ENCODE measurements around the gene UPK1A. TPM values are rescaled to one million over a fixed set of nuclear protein-coding genes. Genes with fewer than 3 reads are reported as not detected.
"Not testable (repeated sequence)": the region's sequence is repeated elsewhere in the genome, so short reads cannot be mapped to it uniquely, and the experiment has no call there.

Gene UPK1A
- polyA plus RNA-seq, 4 donors, result 1.6 to 48.7 (median 31.6) TPM

GRCh38 chr19:35715981-35716800 lies 49.9 kb downstream of the UPK1A start:
- DNase-seq (ENCODE audit: low read depth in 4 of 4, low spot score in 3 of 4), result peak in 1 of 4 donors; percentile 23

DNA sequence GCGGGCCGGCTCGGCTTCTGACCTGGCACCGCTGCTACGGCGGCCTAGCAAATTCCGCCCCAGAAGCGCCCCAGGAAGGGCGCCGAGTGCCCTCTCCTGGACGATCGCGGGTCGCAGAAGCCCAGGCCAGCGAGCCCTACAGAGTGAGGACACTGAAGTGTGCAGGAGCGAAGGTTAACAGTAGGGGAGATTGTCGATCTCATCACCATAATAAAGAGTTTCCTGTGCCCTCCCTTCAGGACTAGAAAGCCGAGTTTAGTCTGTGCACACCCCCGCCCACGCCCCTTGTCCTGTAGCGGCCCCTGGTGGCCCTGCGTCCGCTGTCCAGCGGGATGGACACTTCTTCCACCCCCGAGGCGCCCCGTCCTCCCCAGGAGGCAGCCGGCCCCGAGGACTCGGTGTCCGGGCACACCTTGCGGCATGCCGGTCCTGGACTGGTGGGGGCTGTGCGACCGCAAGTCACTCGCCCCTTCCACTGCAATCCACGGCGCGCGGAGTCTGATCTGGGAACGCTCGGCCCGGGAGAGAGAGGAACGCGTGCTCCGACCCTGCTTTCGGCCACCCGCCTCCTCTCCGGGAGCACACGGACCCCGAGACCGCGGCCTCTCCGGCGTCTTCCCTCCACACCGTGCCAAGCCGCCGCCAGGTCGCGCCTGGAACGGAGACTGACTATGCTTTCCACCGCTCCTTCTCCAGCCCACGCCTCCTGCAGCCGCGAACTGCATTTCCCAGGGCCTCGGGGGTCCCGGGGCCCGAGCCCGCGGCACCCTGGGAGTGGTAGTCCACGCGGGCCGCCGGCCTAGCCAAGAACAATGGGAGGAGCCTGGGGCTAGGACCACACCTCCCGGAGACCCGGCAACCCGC lies 50.7 kb downstream of the UPK1A start:
- DNase-seq (ENCODE audit: low read depth in 4 of 4, low spot score in 3 of 4), result peak; percentile 87 to 93 (median 91)

GRCh38 chr19:35717665-35718344 lies 51.5 kb downstream of the UPK1A start, which contains the start of gene KMT2B:
Gene KMT2B, plus strand, starts transcription at chr19:35718003. Its CDS starts 16 bp downstream, at chr19:35718019.
- no peak for DNase-seq (ENCODE audit: low read depth in 4 of 4, low spot score in 3 of 4)

DNA sequence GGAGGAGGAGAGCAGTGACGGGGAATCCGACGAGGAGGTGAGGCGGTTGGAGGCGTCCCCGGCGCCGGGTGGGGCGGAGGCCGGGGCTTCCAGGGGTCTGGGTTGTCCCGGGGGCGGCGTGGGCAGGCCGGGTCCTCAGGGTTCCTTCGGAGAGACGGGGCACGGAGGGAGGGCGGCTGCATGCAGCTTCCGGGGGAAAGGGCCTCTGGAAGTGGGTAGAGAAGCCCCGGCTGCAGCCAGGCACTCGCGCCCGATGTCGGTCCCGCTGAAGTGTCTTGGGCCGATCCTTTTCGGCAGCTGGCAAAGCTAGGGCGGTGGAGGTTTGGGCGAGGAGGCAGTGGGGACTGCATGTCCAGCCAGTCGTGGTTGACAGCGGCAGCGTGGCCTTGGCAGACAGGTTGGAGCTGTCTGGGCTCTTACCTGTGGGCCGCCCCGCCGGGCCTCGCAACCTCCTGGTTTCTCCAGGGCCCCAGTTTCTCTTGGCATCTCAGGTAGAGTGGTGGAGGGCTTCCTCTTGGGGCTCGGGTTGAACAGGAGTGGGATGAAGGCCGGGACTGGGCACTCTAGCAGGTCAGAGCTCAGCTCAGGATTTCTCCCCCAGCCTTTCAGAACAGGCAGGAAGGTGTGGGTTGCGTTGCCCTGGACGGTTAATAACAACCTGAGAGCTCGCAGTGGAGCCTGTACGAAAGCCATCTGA lies 52.2 kb downstream of the UPK1A start:
- DNase-seq (ENCODE audit: low read depth in 4 of 4, low spot score in 3 of 4), result no peak

DNA sequence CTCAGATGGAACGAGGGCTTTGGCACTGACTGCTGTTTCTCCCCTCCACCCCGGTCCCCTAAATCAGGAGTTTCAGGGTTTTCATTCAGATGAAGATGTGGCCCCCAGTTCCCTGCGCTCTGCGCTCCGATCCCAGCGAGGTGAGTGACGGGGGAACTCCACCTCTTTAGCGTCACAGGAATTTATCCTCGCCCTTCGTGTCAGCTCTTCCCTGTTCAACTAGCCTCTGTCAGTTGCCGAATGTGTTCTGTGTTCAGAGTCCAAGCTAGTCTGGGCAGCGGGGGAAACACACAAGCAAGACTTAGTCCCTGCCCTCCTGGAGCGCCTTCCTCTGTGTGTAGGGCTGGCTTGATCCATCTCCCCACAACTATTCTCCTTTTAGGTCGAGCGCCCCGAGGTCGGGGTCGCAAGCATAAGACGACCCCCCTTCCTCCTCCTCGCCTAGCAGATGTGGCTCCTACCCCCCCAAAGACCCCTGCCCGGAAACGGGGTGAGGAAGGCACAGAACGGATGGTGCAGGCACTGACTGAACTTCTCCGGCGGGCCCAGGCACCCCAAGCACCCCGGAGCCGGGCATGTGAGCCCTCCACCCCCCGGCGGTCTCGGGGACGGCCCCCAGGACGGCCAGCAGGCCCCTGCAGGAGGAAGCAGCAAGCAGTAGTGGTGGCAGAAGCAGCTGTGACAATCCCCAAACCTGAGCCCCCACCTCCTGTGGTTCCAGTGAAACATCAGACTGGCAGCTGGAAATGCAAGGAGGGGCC lies 53.3 kb downstream of the UPK1A start:
- DNase-seq (ENCODE audit: low read depth in 4 of 4, low spot score in 3 of 4), result no peak

- no peak for DNase-seq (ENCODE audit: low read depth in 4 of 4, low spot score in 3 of 4)
Measured at GRCh38 chr19:35720163-35720524, 53.8 kb downstream of the UPK1A start.

GRCh38 chr19:35720648-35721047 lies 54.3 kb downstream of the UPK1A start:
- DNase-seq (ENCODE audit: low read depth in 4 of 4, low spot score in 3 of 4), result no peak

DNA sequence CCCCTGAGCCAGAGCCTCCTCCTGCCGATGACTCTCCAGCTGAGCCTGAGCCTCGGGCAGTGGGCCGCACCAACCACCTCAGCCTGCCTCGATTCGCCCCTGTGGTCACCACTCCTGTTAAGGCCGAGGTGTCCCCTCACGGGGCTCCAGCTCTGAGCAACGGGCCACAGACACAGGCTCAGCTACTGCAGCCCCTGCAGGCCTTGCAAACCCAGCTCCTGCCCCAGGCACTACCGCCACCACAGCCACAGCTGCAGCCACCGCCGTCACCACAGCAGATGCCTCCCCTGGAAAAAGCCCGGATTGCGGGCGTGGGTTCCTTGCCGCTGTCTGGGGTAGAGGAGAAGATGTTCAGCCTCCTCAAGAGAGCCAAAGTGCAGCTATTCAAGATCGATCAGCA lies 55.1 kb downstream of the UPK1A start:
- no peak for DNase-seq (ENCODE audit: low read depth in 4 of 4, low spot score in 3 of 4)

DNA sequence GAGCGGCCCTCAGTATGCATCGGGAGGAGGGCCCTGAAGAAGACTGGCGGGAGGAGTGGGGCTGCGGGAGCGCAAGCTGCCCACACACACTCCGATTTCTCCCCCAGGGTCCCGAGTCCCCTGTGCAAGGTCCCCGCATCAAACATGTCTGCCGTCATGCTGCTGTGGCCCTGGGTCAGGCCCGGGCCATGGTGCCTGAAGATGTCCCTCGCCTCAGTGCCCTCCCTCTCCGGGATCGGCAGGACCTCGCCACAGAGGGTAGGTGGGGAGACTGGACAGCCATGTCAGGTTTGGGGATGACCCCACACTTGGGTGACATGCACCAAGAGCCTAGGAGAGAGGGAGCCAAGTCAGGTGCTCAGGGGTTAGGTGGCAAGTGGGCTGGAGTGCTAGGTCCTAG lies 56.1 kb downstream of the UPK1A start:
- no peak for DNase-seq (ENCODE audit: low read depth in 4 of 4, low spot score in 3 of 4)

DNA sequence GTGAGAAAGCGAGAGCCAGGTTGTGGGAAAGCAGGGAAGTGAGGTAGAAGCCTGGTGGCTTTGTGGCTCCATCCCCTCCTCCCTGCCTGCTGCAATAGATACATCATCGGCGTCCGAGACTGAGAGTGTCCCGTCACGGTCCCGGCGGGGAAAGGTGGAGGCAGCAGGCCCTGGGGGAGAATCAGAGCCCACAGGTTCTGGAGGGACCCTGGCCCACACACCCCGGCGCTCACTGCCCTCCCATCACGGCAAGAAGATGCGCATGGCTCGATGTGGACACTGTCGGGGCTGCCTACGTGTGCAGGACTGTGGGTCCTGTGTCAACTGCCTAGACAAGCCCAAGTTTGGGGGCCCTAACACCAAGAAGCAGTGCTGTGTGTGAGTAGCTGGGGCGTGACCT lies 56.6 kb downstream of the UPK1A start:
- no peak for DNase-seq (ENCODE audit: low read depth in 4 of 4, low spot score in 3 of 4)

GRCh38 chr19:35723671-35724070 lies 57.4 kb downstream of the UPK1A start:
- DNase-seq (ENCODE audit: low read depth in 4 of 4, low spot score in 3 of 4), result no peak

DNA sequence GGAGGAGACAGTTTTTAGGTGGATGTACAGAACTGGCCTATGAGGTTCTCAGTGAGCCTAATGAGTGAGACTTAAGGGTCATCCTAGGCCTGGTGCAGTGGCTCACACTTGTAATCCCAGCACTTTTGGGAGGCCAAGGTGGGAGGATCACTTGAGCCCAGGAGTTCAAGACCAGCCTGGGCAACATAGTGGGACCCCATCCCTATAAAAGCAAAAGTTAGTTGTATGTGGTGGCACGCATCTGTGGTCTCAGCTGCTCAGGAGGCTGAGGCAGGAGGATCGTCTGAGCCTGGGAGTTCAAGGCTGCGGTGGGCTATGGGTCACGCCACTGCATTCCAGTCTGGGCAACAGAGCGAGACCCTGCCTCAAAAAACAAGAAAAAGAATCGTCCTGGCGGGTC lies 57.8 kb downstream of the UPK1A start:
- DNase-seq (ENCODE audit: low read depth in 4 of 4, low spot score in 3 of 4), result not testable (repeated sequence)

- no peak for DNase-seq (ENCODE audit: low read depth in 4 of 4, low spot score in 3 of 4)
Measured at GRCh38 chr19:35724560-35724959, 58.2 kb downstream of the UPK1A start.

GRCh38 chr19:35725216-35725861 lies 59.0 kb downstream of the UPK1A start:
- no peak for DNase-seq (ENCODE audit: low read depth in 4 of 4, low spot score in 3 of 4)

- no peak for DNase-seq (ENCODE audit: low read depth in 4 of 4, low spot score in 3 of 4)
Measured at GRCh38 chr19:35727053-35727955, 61.0 kb downstream of the UPK1A start.

Data from right renal pelvis (tissue), 4 donors.